Measurements from ENCODE around the gene ZBTB46.

DNA sequence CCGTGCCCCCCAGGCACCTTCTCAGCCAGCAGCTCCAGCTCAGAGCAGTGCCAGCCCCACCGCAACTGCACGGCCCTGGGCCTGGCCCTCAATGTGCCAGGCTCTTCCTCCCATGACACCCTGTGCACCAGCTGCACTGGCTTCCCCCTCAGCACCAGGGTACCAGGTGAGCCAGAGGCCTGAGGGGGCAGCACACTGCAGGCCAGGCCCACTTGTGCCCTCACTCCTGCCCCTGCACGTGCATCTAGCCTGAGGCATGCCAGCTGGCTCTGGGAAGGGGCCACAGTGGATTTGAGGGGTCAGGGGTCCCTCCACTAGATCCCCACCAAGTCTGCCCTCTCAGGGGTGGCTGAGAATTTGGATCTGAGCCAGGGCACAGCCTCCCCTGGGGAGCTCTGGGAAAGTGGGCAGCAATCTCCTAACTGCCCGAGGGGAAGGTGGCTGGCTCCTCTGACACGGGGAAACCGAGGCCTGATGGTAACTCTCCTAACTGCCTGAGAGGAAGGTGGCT lies 133.7 kb downstream of the ZBTB46 start:
- TF ChIP-seq, protein P1, sequence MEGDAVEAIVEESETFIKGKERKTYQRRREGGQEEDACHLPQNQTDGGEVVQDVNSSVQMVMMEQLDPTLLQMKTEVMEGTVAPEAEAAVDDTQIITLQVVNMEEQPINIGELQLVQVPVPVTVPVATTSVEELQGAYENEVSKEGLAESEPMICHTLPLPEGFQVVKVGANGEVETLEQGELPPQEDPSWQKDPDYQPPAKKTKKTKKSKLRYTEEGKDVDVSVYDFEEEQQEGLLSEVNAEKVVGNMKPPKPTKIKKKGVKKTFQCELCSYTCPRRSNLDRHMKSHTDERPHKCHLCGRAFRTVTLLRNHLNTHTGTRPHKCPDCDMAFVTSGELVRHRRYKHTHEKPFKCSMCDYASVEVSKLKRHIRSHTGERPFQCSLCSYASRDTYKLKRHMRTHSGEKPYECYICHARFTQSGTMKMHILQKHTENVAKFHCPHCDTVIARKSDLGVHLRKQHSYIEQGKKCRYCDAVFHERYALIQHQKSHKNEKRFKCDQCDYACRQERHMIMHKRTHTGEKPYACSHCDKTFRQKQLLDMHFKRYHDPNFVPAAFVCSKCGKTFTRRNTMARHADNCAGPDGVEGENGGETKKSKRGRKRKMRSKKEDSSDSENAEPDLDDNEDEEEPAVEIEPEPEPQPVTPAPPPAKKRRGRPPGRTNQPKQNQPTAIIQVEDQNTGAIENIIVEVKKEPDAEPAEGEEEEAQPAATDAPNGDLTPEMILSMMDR (IDR thresholded peaks at IDR 0.05; ENCODE audit: borderline replicate concordance, extremely low read depth, low read length, poor library complexity, severe bottlenecking), result no peak
- no peak for TF ChIP-seq EZH2 (IDR thresholded peaks at IDR 0.05; ENCODE audit: borderline replicate concordance, low read depth, low read length, severe bottlenecking)

Measured in DND-41 (cell line).